B cell (primary cell): ENCODE results near the gene PPP1R10. TPM values are rescaled to one million over a fixed set of nuclear protein-coding genes. Genes with fewer than 3 reads are reported as not detected.

Source experiments
- ATAC-seq: fragments of 200-7000 bp; cut with Tn5 transposase; one replicate; pipeline ENCODE4 v1.10.0; 2021; ENCODE audit warnings: low read depth, mild to moderate bottlenecking, moderate number of reproducible peaks, moderate library complexity
- CTCF ChIA-PET: fragments of 350-600 bp; sonication (Branson Sonifier 250); formaldehyde crosslinking; loops from one replicate; lab custom pipeline; 2021; ENCODE audit warnings: antibody characterized with exemption, inconsistent platforms; lab: Charles Lee
- POLR2A ChIA-PET: fragments of 350-600 bp; sonication (Branson Sonifier 250); formaldehyde crosslinking; loops from one replicate; lab custom pipeline; 2021; ENCODE audit warnings: antibody characterized with exemption; lab: Charles Lee
- DNase-seq: peaks from one replicate; pipeline ENCODE4 v3.0.0; 2013
- H2AFZ ChIP-seq: 2 replicates; pipeline ENCODE4 v1.6.1; 2012; ENCODE audit warnings: mild to moderate bottlenecking, low read depth, low read length; ENCODE audit not compliant: insufficient read depth, poor library complexity, severe bottlenecking
- H3K27ac ChIP-seq, 2 donors: 1 replicate in 1 of 2; 2 replicates in 1 of 2; pipeline ENCODE4 v1.5.1; 2012 to 2013; ENCODE audit warnings: low read length in 2 of 2, mild to moderate bottlenecking in 2 of 2, moderate library complexity in 1 of 2
- H3K27me3 ChIP-seq, 4 experiments: fragments of 200-600 bp in 1 of 4; sonication (generic) in 1 of 4; replicated peaks in 1 of 4; 1 replicate in 2 of 4; 2 replicates in 2 of 4; pipeline versions ENCODE4 v1.6.1 to v1.7.0; 2013 to 2016; ENCODE audit warnings: low read length in 3 of 4, mild to moderate bottlenecking in 2 of 4, mixed read lengths in 1 of 4, moderate library complexity in 1 of 4; ENCODE audit not compliant: insufficient read depth in 4 of 4, control insufficient read depth in 3 of 4; ENCODE audit errors: control extremely low read depth in 1 of 4
- H3K36me3 ChIP-seq, 2 experiments: replicated peaks in 1 of 2; 1 replicate in 1 of 2; 2 replicates in 1 of 2; pipeline versions ENCODE4 v1.6.1 to v1.7.1; 2013; ENCODE audit warnings: low read length in 1 of 2; ENCODE audit not compliant: insufficient read depth in 2 of 2, control insufficient read depth in 1 of 2; ENCODE audit errors: control extremely low read depth in 1 of 2, extremely low read depth in 1 of 2
- H3K4me1 ChIP-seq, 2 donors: fragments of 200-600 bp in 1 of 2; sonication (generic) in 1 of 2; 1 replicate in 1 of 2; 2 replicates in 1 of 2; pipeline versions ENCODE4 v1.5.1 to v1.6.1; 2013 to 2017; ENCODE audit warnings: low read length in 2 of 2; ENCODE audit not compliant: control insufficient read depth in 2 of 2, insufficient read depth in 2 of 2
- H3K4me2 ChIP-seq: replicated peaks from 2 replicates; pipeline ENCODE3; 2012; ENCODE audit warnings: mild to moderate bottlenecking, low read depth, low read length; ENCODE audit not compliant: poor library complexity, severe bottlenecking
- H3K4me3 ChIP-seq, 5 experiments: fragments of 200-600 bp in 1 of 5; sonication (generic) in 1 of 5; 1 replicate in 3 of 5; 2 replicates in 2 of 5; pipeline versions ENCODE4 v1.5.1 to v1.7.0; 2011 to 2016; ENCODE audit warnings: low read length in 4 of 5, mild to moderate bottlenecking in 4 of 5, low read depth in 2 of 5, control low read depth in 1 of 5, moderate library complexity in 1 of 5; ENCODE audit not compliant: insufficient read depth in 1 of 5; ENCODE audit errors: control extremely low read depth in 1 of 5, extremely low read depth in 1 of 5
- H3K79me2 ChIP-seq: fragments of 200-600 bp; sonication (generic); one replicate; pipeline ENCODE4 v1.6.0; 2016; ENCODE audit warnings: low read length; ENCODE audit not compliant: control insufficient read depth, insufficient read depth
- H3K9ac ChIP-seq: fragments of 200-600 bp; sonication (generic); 2 replicates; pipeline ENCODE4 v1.6.1; 2017; ENCODE audit warnings: mild to moderate bottlenecking, low read length, moderate library complexity
- H3K9me3 ChIP-seq, 3 donors: one replicate each; pipeline versions ENCODE4 v1.6.1 to v1.7.1; 2013; ENCODE audit warnings: low read length in 2 of 3; ENCODE audit not compliant: control insufficient read depth in 2 of 3, insufficient read depth in 1 of 3; ENCODE audit errors: control extremely low read depth in 1 of 3
- H4K20me1 ChIP-seq: 2 replicates; pipeline ENCODE4 v1.6.0; 2012; ENCODE audit warnings: mild to moderate bottlenecking, low read length; ENCODE audit not compliant: insufficient read depth, control insufficient read depth, poor library complexity, severe bottlenecking
- H3K27ac Mint-ChIP-seq: one replicate; pipeline ENCODE4 v1.8.0; 2021; ENCODE audit warnings: mixed read lengths
- H3K27me3 Mint-ChIP-seq: one replicate; pipeline ENCODE4 v1.8.0; 2021; ENCODE audit warnings: mixed read lengths
- H3K4me1 Mint-ChIP-seq: one replicate; pipeline ENCODE4 v1.8.0; 2021; ENCODE audit warnings: mixed read lengths
- H3K4me3 Mint-ChIP-seq: one replicate; pipeline ENCODE4 v1.8.0; 2021; ENCODE audit warnings: mixed read lengths
- H3K9me3 Mint-ChIP-seq: one replicate; pipeline ENCODE4 v1.8.0; 2022; ENCODE audit warnings: mixed read lengths; ENCODE audit not compliant: insufficient read depth
- EZH2 ChIP-seq: IDR thresholded peaks from 2 replicates; pipeline ENCODE4 v1.6.1; 2012; ENCODE audit warnings: borderline replicate concordance, low read depth, mild to moderate bottlenecking, moderate library complexity, low read length; ENCODE audit not compliant: insufficient read depth, poor library complexity, severe bottlenecking
- intact Hi-C: fragments of 100-400 bp; cut with micrococcal nuclease; formaldehyde crosslinking; loops from one replicate; pipeline ENCODE4 v1.10.0; 2022
- polyA plus RNA-seq: library from polyadenylated mRNA; depleted of rRNA; stranded (reverse); fragments of >200 nt; gene quantifications from 2 replicates; pipeline ENCODE4 v1.2.3, GENCODE V29; 2012
- total RNA-seq, 2 donors: library from RNA; stranded (reverse); fragments of 120-200 nt in 1 of 2; gene quantifications; 1 replicate in 1 of 2; 2 replicates in 1 of 2; pipeline versions ENCODE4 v1.2.3 to v1.2.4, GENCODE V29; 2013 to 2022
- TF ChIP-seq, protein P1 (sequence below): fragments of 200-600 bp; IDR thresholded peaks from one replicate; pipeline ENCODE4 v1.8.0; 2022; ENCODE audit warnings: antibody characterized with exemption, mild to moderate bottlenecking

Gene PPP1R10
- total and polyA plus RNA-seq, 2 donors (not counting 1 experiment from before 2014, with no cell fraction given): 40.7 to 177 TPM

- peaks cover 39% of the 10 kb centered on the region in 2 donors for H3K4me1 ChIP-seq
- H3K9me3 ChIP-seq: no peaks in the 10 kb centered on the region
- Mint-ChIP-seq H3K27ac (peak overlapping the region; percentile 87), H3K27me3 (no peaks in the 10 kb centered on the region), H3K4me1 (peaks cover 64% of the 10 kb centered on the region), H3K9me3 (no peaks in the 10 kb centered on the region), H3K4me3 (peak overlapping the region; percentile 62)
- no peaks in the 10 kb centered on the region for H3K27me3 ChIP-seq
- ChIA-PET POLR2A (interaction anchor here (0.6 to 4.0 kb wide), 8 partner anchors 14 to 104 kb away, joined by 3 to 22 read pairs (median 4); partner anchors contain the start of genes ABCF1, ATAT1, DHX16 and MDC1), CTCF (interaction anchor here (0.9 to 4.8 kb wide), 12 partner anchors 12 to 132 kb away, joined by 3 to 41 read pairs (median 6); partner anchors contain the start of gene ABCF1)
- H3K79me2 ChIP-seq: peaks cover 79% of the 10 kb centered on the region
- TF ChIP-seq EZH2: no peak
- TF ChIP-seq, protein P1, sequence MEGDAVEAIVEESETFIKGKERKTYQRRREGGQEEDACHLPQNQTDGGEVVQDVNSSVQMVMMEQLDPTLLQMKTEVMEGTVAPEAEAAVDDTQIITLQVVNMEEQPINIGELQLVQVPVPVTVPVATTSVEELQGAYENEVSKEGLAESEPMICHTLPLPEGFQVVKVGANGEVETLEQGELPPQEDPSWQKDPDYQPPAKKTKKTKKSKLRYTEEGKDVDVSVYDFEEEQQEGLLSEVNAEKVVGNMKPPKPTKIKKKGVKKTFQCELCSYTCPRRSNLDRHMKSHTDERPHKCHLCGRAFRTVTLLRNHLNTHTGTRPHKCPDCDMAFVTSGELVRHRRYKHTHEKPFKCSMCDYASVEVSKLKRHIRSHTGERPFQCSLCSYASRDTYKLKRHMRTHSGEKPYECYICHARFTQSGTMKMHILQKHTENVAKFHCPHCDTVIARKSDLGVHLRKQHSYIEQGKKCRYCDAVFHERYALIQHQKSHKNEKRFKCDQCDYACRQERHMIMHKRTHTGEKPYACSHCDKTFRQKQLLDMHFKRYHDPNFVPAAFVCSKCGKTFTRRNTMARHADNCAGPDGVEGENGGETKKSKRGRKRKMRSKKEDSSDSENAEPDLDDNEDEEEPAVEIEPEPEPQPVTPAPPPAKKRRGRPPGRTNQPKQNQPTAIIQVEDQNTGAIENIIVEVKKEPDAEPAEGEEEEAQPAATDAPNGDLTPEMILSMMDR: no peak
- peak overlapping the region; percentile 99 for H3K27ac ChIP-seq
- DNase-seq (peak; percentile 30), ATAC-seq (no peak)
- no peak overlapping the region for H3K9ac ChIP-seq
- peak overlapping the region; percentile 0 for H3K4me2 ChIP-seq
- H4K20me1 ChIP-seq: peaks cover 11% of the 10 kb centered on the region
- H3K4me3 ChIP-seq: no peak overlapping the region
- peaks cover 0 to 26% of the 10 kb centered on the region in 2 experiments for H3K36me3 ChIP-seq
- no peak overlapping the region for H2AFZ ChIP-seq
- intact Hi-C loops: loop anchor here (2.0 to 10.0 kb wide), 3 partner anchors 17 to 741 kb away; partner anchors contain the start of gene HLA-B
Measured at GRCh38 chr6:30613251-30614043, 3.6 kb downstream of the PPP1R10 start.
